MCF 10A (cell line): Measurements from ENCODE around the gene TUSC2. TPM values are rescaled to one million over a fixed set of nuclear protein-coding genes. Genes with fewer than 3 reads are reported as not detected.
A peak's percentile ranks its signal among the peaks of the same experiment; 100 is the strongest.
"Not testable (repeated sequence)": the region's sequence is repeated elsewhere in the genome, so short reads cannot be mapped to it uniquely, and the experiment has no call there.

Experiments used
- BruUV-seq: library from RNA; stranded (reverse); fragments of 400-500 nt; replicated peaks from 2 replicates; lab custom pipeline; 2021; lab: Mats Ljungman, UMichigan
- CTCF ChIA-PET: fragments of 300-600 bp; sonication (Branson Sonifier 250); formaldehyde crosslinking; extraction: SDS; loops from one replicate; lab custom pipeline; 2021; ENCODE audit warnings: antibody characterized with exemption, inconsistent platforms; lab: Yijun Ruan, JAX
- POLR2A ChIA-PET: fragments of 300-600, 350-650 bp; sonication (Branson Sonifier 250); formaldehyde crosslinking; extraction: SDS; loops from one replicate; lab custom pipeline; 2020; ENCODE audit warnings: antibody characterized with exemption, inconsistent platforms; lab: Yijun Ruan, JAX
- DNase-seq: peaks from one replicate; pipeline ENCODE4 v3.0.0-alpha.2; 2018; ENCODE audit not compliant: unreplicated experiment
- H3K27ac Mint-ChIP-seq: one replicate; pipeline ENCODE4 v1.8.0; 2022; ENCODE audit warnings: mild to moderate bottlenecking, low read depth, mixed read lengths; ENCODE audit not compliant: unreplicated experiment
- H3K27me3 Mint-ChIP-seq: one replicate; pipeline ENCODE4 v1.8.0; 2022; ENCODE audit warnings: mixed read lengths; ENCODE audit not compliant: insufficient read depth, unreplicated experiment
- H3K36me3 Mint-ChIP-seq: one replicate; pipeline ENCODE4 v1.8.0; 2022; ENCODE audit warnings: mild to moderate bottlenecking, moderate library complexity, mixed read lengths; ENCODE audit not compliant: insufficient read depth, unreplicated experiment
- H3K4me1 Mint-ChIP-seq: one replicate; pipeline ENCODE4 v1.8.0; 2022; ENCODE audit warnings: mixed read lengths; ENCODE audit not compliant: insufficient read depth, unreplicated experiment
- H3K4me3 Mint-ChIP-seq: one replicate; pipeline ENCODE4 v1.8.0; 2022; ENCODE audit warnings: mild to moderate bottlenecking, moderate library complexity, mixed read lengths; ENCODE audit not compliant: unreplicated experiment
- H3K9me3 Mint-ChIP-seq: one replicate; pipeline ENCODE4 v1.8.0; 2022; ENCODE audit warnings: mixed read lengths; ENCODE audit not compliant: unreplicated experiment
- CTCF ChIP-seq: fragments of 200-600 bp; IDR thresholded peaks from one replicate; pipeline ENCODE4 v1.8.0; 2022; ENCODE audit warnings: antibody characterized with exemption, mild to moderate bottlenecking; ENCODE audit not compliant: unreplicated experiment
- intact Hi-C: fragments of 100-400 bp; cut with micrococcal nuclease; formaldehyde crosslinking; loops from 2 replicates; pipeline ENCODE4 v1.14.1; 2022
- total RNA-seq: library from RNA; stranded (reverse); gene quantifications from 2 replicates; pipeline ENCODE4 v1.2.3, GENCODE V29; 2022

TUSC2 gene
- total RNA-seq, 1 experiment from 2014 or later, result 14.5 TPM

GRCh38 chr3:50316657-50317242, 11.3 kb downstream of the TUSC2 start:
- ChIA-PET CTCF (interaction anchor here (0.5 to 1.3 kb wide), 5 partner anchors 11 to 225 kb away, joined by 3 read pairs; partner anchors contain the start of gene TUSC2), POLR2A (interaction anchor here (0.7 to 3.2 kb wide), 11 partner anchors 9 to 1679 kb away, joined by 3 to 30 read pairs (median 4); partner anchors contain the start of genes CYB561D2, HYAL3, IFRD2 and NAA80)
- intact Hi-C loops, result no loop called here
- Mint-ChIP-seq H3K27me3 (no peaks in the 10 kb centered on the region), H3K36me3 (peaks cover 6% of the 10 kb centered on the region), H3K9me3 (no peaks in the 10 kb centered on the region), H3K27ac (peak overlapping the region; percentile 93), H3K4me1 (peaks cover 29% of the 10 kb centered on the region), H3K4me3 (peak overlapping the region; percentile 58)
- no TSS peak for BruUV-seq
- DNase-seq, result peak; percentile 94
- TF ChIP-seq CTCF, result no peak

DNA sequence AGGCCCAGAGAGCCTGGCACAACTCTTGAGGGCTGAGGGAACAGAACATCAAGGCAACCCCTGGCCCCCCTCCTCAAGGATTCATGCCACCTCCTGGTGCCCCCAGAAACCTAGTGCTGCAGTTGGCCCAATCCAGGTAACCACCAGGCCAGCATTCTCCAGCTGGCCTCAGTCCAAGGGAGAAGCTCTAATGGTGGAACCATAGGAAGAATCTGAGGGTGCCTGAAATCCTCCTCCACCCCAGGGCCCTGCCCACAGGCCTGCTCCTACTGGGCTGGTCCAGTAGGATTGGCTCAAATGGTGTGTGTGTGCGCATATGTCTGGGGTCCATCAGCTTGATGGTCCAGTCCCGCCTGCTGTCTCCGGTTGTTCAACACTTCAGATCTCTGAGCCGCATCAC, 13.2 kb downstream of the TUSC2 start:
- CTCF ChIA-PET, result interaction anchor here (0.6 to 2.3 kb wide), 4 partner anchors 9 to 73 kb away, joined by 3 to 23 read pairs (median 4); partner anchors contain the start of gene HYAL2
- H3K4me1 Mint-ChIP-seq, result peaks cover 31% of the 10 kb centered on the region
- peak overlapping the region; percentile 46 for H3K27ac Mint-ChIP-seq
- H3K27me3 Mint-ChIP-seq, result no peaks in the 10 kb centered on the region
- no peak for DNase-seq
- intact Hi-C loops, result no loop called here
- peaks cover 6% of the 10 kb centered on the region for H3K36me3 Mint-ChIP-seq
- no peaks in the 10 kb centered on the region for H3K9me3 Mint-ChIP-seq
- TF ChIP-seq CTCF, result no peak
- H3K4me3 Mint-ChIP-seq, result no peak overlapping the region
- POLR2A ChIA-PET, result interaction anchor here (2.3 to 3.2 kb wide), 3 partner anchors 13 to 23 kb away, joined by 6 to 30 read pairs (median 14); partner anchors contain the start of genes HYAL3, IFRD2, NAA80 and TUSC2
- no TSS peak for BruUV-seq

DNA sequence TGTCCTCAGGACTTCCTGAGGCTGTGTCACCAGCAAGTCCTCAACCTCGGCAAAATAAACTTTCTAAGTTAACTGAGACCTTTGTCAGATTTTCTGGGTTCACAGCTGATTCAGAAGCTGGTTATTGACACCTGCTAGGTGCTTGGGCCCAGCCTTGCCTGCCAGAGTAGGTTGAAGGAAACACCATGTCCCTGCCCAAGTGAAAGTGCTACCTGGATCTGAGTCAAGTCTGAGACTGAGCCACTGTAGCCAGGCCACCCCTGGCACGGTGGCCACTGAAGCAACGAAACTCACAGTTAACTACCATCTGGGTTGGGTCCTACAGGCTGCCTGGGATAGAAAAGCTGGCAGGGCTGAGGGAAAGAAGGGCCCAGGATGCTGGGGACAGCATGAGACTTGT, 13.7 kb downstream of the TUSC2 start:
- no peaks in the 10 kb centered on the region for H3K27me3 Mint-ChIP-seq
- H3K27ac Mint-ChIP-seq, result peak overlapping the region; percentile 27
- no peaks in the 10 kb centered on the region for H3K9me3 Mint-ChIP-seq
- no peak for DNase-seq
- POLR2A ChIA-PET, result interaction anchor here (0.7 to 2.3 kb wide), 3 partner anchors 14 to 35 kb away, joined by 3 to 6 read pairs (median 3); partner anchors contain the start of genes IFRD2, LSMEM2 and TUSC2
- peaks cover 32% of the 10 kb centered on the region for H3K4me1 Mint-ChIP-seq
- TF ChIP-seq CTCF, result no peak
- intact Hi-C loops, result no loop called here
- H3K36me3 Mint-ChIP-seq, result peaks cover 6% of the 10 kb centered on the region
- no TSS peak for BruUV-seq
- CTCF ChIA-PET, result interaction anchor here (0.6 to 2.3 kb wide), 4 partner anchors 9 to 237 kb away, joined by 3 to 23 read pairs (median 4); partner anchors contain the start of gene HYAL2
- no peak overlapping the region for H3K4me3 Mint-ChIP-seq

DNA sequence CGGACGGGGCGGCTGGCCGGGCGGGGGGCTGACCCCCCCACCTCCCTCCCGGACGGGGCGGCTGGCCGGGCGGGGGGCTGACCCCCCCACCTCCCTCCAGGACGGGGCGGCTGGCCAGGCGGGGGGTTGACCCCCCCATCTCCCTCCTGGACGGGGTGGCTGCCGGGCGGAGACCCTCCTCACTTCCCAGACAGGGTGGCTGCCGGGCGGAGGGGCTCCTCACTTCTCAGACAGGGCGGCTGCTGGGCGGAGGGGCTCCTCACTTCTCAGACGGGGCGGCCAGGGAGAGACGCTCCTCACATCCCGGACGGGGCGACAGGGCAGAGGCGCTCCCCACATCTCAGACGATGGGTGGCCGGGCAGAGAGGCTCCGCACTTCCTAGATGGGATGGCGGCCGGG, 16.0 kb downstream of the TUSC2 start:
- H3K4me3 Mint-ChIP-seq, H3K9me3 Mint-ChIP-seq, BruUV-seq, H3K27ac Mint-ChIP-seq, CTCF ChIA-PET, H3K36me3 Mint-ChIP-seq, H3K27me3 Mint-ChIP-seq, POLR2A ChIA-PET, DNase-seq, intact Hi-C loops: not testable (repeated sequence)
- H3K4me1 Mint-ChIP-seq, result peaks cover 22% of the 10 kb centered on the region
